ENCODE measurements around the gene CNGA3.

- TF ChIP-seq ATF2 (IDR thresholded peaks at IDR 0.05; ENCODE audit: low read length) (no peak), NANOG (IDR thresholded peaks at IDR 0.05; ENCODE audit: insufficient read depth, low read depth, low read length, poor library complexity, severe bottlenecking) (no peak), JUND (IDR thresholded peaks at IDR 0.05; ENCODE audit: low read length) (no peak), POLR2A (IDR thresholded peaks at IDR 0.05; ENCODE audit: control extremely low read depth in 1 of 2, low read depth in 2 of 2, low read length in 2 of 2) (no peak), SUZ12 (IDR thresholded peaks at IDR 0.05; ENCODE audit: low read length) (no peak), CTBP2 (IDR thresholded peaks at IDR 0.05; ENCODE audit: borderline replicate concordance, insufficient read depth, insufficient read length, low read length) (no peak), TAF1 (IDR thresholded peaks at IDR 0.05; ENCODE audit: low read depth, low read length) (no peak), EZH2 (IDR thresholded peaks at IDR 0.05; ENCODE audit: low read depth, low read length, severe bottlenecking) (no peak), TEAD4 (IDR thresholded peaks at IDR 0.05; ENCODE audit: low read depth, low read length) (no peak)
- TF ChIP-seq, protein P1, sequence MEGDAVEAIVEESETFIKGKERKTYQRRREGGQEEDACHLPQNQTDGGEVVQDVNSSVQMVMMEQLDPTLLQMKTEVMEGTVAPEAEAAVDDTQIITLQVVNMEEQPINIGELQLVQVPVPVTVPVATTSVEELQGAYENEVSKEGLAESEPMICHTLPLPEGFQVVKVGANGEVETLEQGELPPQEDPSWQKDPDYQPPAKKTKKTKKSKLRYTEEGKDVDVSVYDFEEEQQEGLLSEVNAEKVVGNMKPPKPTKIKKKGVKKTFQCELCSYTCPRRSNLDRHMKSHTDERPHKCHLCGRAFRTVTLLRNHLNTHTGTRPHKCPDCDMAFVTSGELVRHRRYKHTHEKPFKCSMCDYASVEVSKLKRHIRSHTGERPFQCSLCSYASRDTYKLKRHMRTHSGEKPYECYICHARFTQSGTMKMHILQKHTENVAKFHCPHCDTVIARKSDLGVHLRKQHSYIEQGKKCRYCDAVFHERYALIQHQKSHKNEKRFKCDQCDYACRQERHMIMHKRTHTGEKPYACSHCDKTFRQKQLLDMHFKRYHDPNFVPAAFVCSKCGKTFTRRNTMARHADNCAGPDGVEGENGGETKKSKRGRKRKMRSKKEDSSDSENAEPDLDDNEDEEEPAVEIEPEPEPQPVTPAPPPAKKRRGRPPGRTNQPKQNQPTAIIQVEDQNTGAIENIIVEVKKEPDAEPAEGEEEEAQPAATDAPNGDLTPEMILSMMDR (IDR thresholded peaks at IDR 0.05; ENCODE audit: control extremely low read depth in 1 of 3, insufficient read depth in 1 of 3, low read depth in 1 of 3, low read length in 3 of 3) = no peak
Measured at GRCh38 chr2:98374286-98374685, 28.0 kb downstream of the CNGA3 start.
